ENCODE measurements around the gene FBN3. TPM values are rescaled to one million over a fixed set of nuclear protein-coding genes. Genes with fewer than 3 reads are reported as not detected.
A peak's percentile ranks its signal among the peaks of the same experiment; 100 is the strongest.

FBN3 gene
- total RNA-seq, 1 donor from 2014 or later, result 15.5 TPM

DNA sequence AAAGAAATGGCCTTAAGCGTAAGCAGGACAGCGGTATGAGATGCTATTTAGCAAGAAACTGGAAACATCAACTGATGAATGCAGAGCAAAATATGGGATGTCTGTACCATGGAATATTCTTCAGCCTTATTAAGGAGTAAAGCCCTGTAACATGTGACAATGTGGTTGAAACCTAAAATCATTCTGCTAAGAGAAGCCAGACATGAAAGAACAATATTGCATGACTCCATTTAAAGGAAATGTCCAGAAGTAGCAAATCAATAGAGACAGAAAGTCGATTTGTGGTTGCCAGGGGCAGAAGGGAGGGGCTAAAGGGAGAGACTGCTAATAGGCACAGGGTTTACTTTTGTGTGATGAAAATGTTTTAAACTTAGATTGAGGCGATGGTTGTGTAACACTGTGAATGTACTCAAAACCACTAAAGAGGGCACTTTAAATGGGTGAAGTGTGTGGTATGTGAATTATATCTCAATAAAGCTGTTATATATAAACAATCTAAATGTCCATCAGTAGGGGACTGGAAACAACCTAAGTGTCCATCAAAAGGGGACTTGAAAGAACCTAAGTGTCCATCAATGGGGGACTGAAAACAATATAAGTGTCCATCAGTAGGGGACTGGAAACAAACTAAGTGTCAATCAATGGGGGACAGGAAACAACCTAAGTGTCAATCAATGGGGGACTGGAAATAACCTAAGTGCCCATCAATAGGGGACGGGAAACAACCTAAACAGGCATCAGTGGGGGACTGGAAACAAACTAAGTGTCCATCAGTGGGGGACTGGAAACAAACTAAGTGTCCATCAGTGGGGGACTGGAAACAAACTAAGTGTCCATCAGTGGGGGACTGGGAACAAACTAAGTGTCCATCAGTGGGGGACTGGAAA lies 51.5 kb downstream of the FBN3 start:
- H3K36me3 Mint-ChIP-seq (ENCODE audit: low read depth, unreplicated experiment), result peaks cover 42% of the 10 kb centered on the region

DNA sequence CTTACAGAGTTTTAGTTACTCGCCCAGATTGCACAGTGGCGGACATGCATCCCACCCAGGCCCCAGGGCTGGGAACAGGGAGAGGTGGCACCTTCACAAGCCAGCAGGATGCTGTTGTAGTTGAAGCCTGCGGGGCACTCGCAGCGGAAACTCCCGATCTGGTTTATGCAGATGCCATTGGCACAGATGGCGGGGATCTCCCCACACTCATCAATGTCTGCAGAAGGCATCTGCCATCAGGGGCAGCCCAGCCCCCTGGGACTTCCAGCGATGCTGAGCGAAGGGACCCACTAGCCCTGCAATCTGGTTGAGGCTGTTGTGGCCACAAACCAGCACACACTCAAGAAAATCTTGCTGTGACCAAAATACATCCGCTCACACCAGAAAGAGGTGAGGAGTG lies 52.2 kb downstream of the FBN3 start:
- Mint-ChIP-seq H3K36me3 (ENCODE audit: low read depth, unreplicated experiment) (peaks cover 42% of the 10 kb centered on the region), H3K4me3 (ENCODE audit: unreplicated experiment) (no peak overlapping the region), H3K27ac (ENCODE audit: unreplicated experiment) (no peak overlapping the region), H3K4me1 (ENCODE audit: unreplicated experiment) (no peaks in the 10 kb centered on the region), H3K9me3 (ENCODE audit: unreplicated experiment) (peaks cover 7% of the 10 kb centered on the region), H3K27me3 (ENCODE audit: unreplicated experiment) (peaks cover 2% of the 10 kb centered on the region)
- no peak for DNase-seq (ENCODE audit: low spot score)
- TF ChIP-seq CTCF (IDR thresholded peaks at IDR 0.05; ENCODE audit: unreplicated experiment), result no peak

More for the DNA sequence above, 51.5 kb downstream of the FBN3 start:
- peak overlapping the region; percentile 27 for H3K4me3 Mint-ChIP-seq (ENCODE audit: unreplicated experiment)
- no peak overlapping the region for H3K27ac Mint-ChIP-seq (ENCODE audit: unreplicated experiment)
- DNase-seq (ENCODE audit: low spot score), result no peak
- peaks cover 7% of the 10 kb centered on the region for H3K9me3 Mint-ChIP-seq (ENCODE audit: unreplicated experiment)
- H3K27me3 Mint-ChIP-seq (ENCODE audit: unreplicated experiment), result peaks cover 2% of the 10 kb centered on the region
- TF ChIP-seq CTCF (IDR thresholded peaks at IDR 0.05; ENCODE audit: unreplicated experiment), result no peak
- no peaks in the 10 kb centered on the region for H3K4me1 Mint-ChIP-seq (ENCODE audit: unreplicated experiment)

GRCh38 chr19:8096071-8096470 lies 53.3 kb downstream of the FBN3 start:
- DNase-seq (ENCODE audit: low spot score), result no peak
- Mint-ChIP-seq H3K27me3 (ENCODE audit: unreplicated experiment) (peaks cover 4% of the 10 kb centered on the region), H3K9me3 (ENCODE audit: unreplicated experiment) (peaks cover 7% of the 10 kb centered on the region), H3K4me1 (ENCODE audit: unreplicated experiment) (no peaks in the 10 kb centered on the region), H3K36me3 (ENCODE audit: low read depth, unreplicated experiment) (peaks cover 42% of the 10 kb centered on the region), H3K4me3 (ENCODE audit: unreplicated experiment) (peak overlapping the region; percentile 37), H3K27ac (ENCODE audit: unreplicated experiment) (no peak overlapping the region)
- peak; percentile 23 for TF ChIP-seq CTCF (IDR thresholded peaks at IDR 0.05; ENCODE audit: unreplicated experiment)

- no peak overlapping the region for H3K4me3 Mint-ChIP-seq (ENCODE audit: unreplicated experiment)
- no peak for TF ChIP-seq CTCF (IDR thresholded peaks at IDR 0.05; ENCODE audit: unreplicated experiment)
- peaks cover 7% of the 10 kb centered on the region for H3K9me3 Mint-ChIP-seq (ENCODE audit: unreplicated experiment)
- peaks cover 4% of the 10 kb centered on the region for H3K27me3 Mint-ChIP-seq (ENCODE audit: unreplicated experiment)
- H3K27ac Mint-ChIP-seq (ENCODE audit: unreplicated experiment), result no peak overlapping the region
- no peaks in the 10 kb centered on the region for H3K4me1 Mint-ChIP-seq (ENCODE audit: unreplicated experiment)
- H3K36me3 Mint-ChIP-seq (ENCODE audit: low read depth, unreplicated experiment), result peaks cover 42% of the 10 kb centered on the region
- DNase-seq (ENCODE audit: low spot score), result no peak
Measured at GRCh38 chr19:8095354-8095886, 54.0 kb downstream of the FBN3 start.

DNA sequence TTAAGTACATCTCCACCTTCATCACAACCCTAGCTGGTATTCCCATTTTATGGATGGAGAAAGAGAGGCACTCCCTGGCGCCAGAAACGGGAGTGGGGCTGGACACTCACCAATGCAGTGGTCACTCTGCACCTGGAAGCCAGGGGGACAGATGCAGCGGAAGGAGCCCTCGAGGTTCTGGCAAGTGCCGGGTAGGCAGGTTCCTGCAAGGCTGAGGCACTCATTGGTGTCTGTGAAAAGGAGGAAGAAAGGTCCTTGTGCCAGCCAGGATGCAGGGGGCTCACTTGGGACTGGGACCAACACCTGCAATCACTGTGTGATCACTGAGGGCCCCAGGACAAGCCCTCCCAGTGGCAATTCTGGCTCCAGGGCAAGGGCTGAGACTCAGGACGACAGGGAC lies 55.1 kb downstream of the FBN3 start:
- no peak overlapping the region for H3K27ac Mint-ChIP-seq (ENCODE audit: unreplicated experiment)
- peaks cover 4% of the 10 kb centered on the region for H3K27me3 Mint-ChIP-seq (ENCODE audit: unreplicated experiment)
- H3K9me3 Mint-ChIP-seq (ENCODE audit: unreplicated experiment), result peaks cover 7% of the 10 kb centered on the region
- H3K4me1 Mint-ChIP-seq (ENCODE audit: unreplicated experiment), result no peaks in the 10 kb centered on the region
- DNase-seq (ENCODE audit: low spot score), result no peak
- H3K36me3 Mint-ChIP-seq (ENCODE audit: low read depth, unreplicated experiment), result peaks cover 45% of the 10 kb centered on the region
- peak overlapping the region; percentile 37 for H3K4me3 Mint-ChIP-seq (ENCODE audit: unreplicated experiment)
- TF ChIP-seq CTCF (IDR thresholded peaks at IDR 0.05; ENCODE audit: unreplicated experiment), result no peak

All from endothelial cell (in vitro differentiated cells).